Measurements from ENCODE around the gene BLVRA. TPM values are rescaled to one million over a fixed set of nuclear protein-coding genes. Genes with fewer than 3 reads are reported as not detected.
"Not testable (repeated sequence)": the region's sequence is repeated elsewhere in the genome, so short reads cannot be mapped to it uniquely, and the experiment has no call there.

Gene BLVRA
- total RNA-seq, 6 donors from 2014 or later, result 77.5 to 112 (median 105) TPM

DNA sequence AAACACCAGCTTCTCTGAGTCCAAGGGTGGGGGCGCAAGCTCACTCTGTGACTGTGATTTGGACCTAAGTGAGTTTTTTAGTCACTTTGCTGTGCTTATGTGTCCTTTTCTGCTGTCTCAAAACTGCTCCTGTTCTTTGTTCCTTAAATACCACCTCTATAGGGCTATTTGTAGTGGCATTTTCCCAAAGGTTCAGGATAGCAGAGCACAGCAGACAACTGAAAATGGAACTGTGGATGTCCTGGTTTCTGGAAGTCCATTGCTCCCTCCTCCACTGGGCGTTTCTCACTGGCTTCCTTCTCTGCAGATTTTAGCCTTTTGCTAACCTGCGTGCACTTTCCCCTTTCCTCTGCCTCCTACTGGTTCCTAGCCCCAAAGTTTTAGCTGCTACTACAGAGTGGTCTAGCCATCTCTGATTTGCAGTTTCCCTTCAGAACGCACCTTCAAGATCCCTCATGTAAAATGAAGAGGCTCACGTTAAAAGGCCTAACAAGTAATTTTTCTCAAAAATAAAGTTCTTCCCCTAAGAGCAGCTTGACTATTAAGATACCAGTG is 25.6 kb downstream of the BLVRA start:
- no peak for TF ChIP-seq EP300 (IDR thresholded peaks at IDR 0.05)
- no peak for TF ChIP-seq CTCF (IDR thresholded peaks at IDR 0.05)
- no peak for TF ChIP-seq POLR2A (IDR thresholded peaks at IDR 0.05)
- TF ChIP-seq POLR2AphosphoS5 (IDR thresholded peaks at IDR 0.05), result no peak
- no peaks in the 10 kb centered on the region for H3K9me3 ChIP-seq
- peaks cover 3 to 15% (median 10%) of the 10 kb centered on the region in 4 donors for H3K4me1 ChIP-seq
- WGBS, 2 donors, result 90 to 92% methylated on average over 5 of the region's 5 CpGs
- no peaks in the 10 kb centered on the region for H3K27me3 ChIP-seq
- ATAC-seq (ENCODE audit: low FRiP score in 2 of 2), result no peak
- no peak for DNase-seq
- no peak overlapping the region for H3K27ac ChIP-seq
- H3K4me3 ChIP-seq, result no peak overlapping the region
- peaks cover 2 to 26% (median 15%) of the 10 kb centered on the region in 4 donors for H3K36me3 ChIP-seq

DNA sequence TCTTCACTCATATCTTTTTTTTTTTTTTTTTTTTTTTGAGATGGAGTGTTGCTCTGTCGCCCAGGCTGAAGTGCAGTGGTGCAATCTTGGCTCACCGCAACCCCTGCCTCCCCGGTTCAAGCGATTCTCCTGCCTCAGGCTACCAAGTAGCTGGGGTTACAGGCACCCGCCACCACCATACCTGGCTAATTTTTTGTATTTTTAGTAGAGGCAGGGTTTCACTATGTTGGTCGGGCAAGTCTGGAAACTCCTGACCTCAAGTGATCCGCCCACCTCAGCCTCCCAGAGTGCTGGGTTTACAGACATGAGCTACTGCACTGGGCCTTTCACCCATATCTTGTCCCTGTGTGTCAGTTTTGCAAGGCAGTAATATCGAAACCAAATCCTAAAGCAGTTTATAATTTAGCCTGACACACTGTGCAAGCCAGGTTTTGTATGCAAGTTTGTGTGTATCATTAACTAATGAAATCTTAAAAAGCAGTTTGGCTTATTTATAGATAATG is 26.2 kb downstream of the BLVRA start:
- peaks cover 2 to 30% (median 17%) of the 10 kb centered on the region in 4 donors for H3K36me3 ChIP-seq
- not testable (repeated sequence) for H3K27ac ChIP-seq, H3K27me3 ChIP-seq, DNase-seq, H3K4me1 ChIP-seq, H3K4me3 ChIP-seq, H3K9me3 ChIP-seq
- ATAC-seq (ENCODE audit: low FRiP score in 2 of 2), result peak in 1 of 2 donors; percentile 45
- WGBS, 2 donors, result 76 to 91% methylated on average over 8 of the region's 8 CpGs

GRCh38 chr7:43785420-43785819 is 26.9 kb downstream of the BLVRA start:
- peaks cover 3 to 7% (median 6%) of the 10 kb centered on the region in 4 donors for H3K4me1 ChIP-seq
- no peaks in the 10 kb centered on the region for H3K9me3 ChIP-seq
- TF ChIP-seq POLR2A (IDR thresholded peaks at IDR 0.05) (no peak), EP300 (IDR thresholded peaks at IDR 0.05) (no peak), POLR2AphosphoS5 (IDR thresholded peaks at IDR 0.05) (no peak), CTCF (IDR thresholded peaks at IDR 0.05) (no peak)
- peak in 1 of 2 donors; percentile 87 for ATAC-seq (ENCODE audit: low FRiP score in 2 of 2)
- DNase-seq, result peak in 1 of 2 donors; percentile 43
- peaks cover 4 to 28% (median 20%) of the 10 kb centered on the region in 4 donors for H3K36me3 ChIP-seq
- no peaks in the 10 kb centered on the region for H3K27me3 ChIP-seq
- 79 to 89% methylated on average over 2 of the region's 2 CpGs for WGBS, 2 donors
- no peak overlapping the region for H3K27ac ChIP-seq
- no peak overlapping the region for H3K4me3 ChIP-seq

DNA sequence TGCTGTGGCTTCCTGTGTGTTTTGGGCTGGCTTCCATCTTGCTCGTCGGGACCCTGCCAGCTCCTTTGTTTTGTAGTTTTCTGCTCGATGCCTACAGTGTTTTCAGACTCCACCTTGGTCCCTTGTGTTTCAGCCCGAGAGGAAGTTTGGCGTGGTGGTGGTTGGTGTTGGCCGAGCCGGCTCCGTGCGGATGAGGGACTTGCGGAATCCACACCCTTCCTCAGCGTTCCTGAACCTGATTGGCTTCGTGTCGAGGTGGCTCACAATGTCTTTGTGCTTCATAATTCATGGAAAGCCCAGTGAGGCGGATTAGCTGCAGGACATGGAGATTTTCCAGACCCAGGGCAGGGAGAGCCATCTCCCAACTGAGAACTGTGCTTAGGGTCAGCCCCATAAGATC is 29.3 kb downstream of the BLVRA start:
- DNase-seq (peak in 1 of 2 donors; percentile 33), ATAC-seq (ENCODE audit: low FRiP score in 2 of 2) (no peak)
- TF ChIP-seq EP300 (IDR thresholded peaks at IDR 0.05) (no peak), POLR2AphosphoS5 (IDR thresholded peaks at IDR 0.05) (no peak), POLR2A (IDR thresholded peaks at IDR 0.05) (no peak), CTCF (IDR thresholded peaks at IDR 0.05) (no peak)
- no peaks in the 10 kb centered on the region for H3K27me3 ChIP-seq
- H3K36me3 ChIP-seq, result peaks cover 5 to 49% (median 34%) of the 10 kb centered on the region in 4 donors
- WGBS, 2 donors, result 89 to 90% methylated on average over 14 of the region's 14 CpGs
- no peaks in the 10 kb centered on the region for H3K9me3 ChIP-seq
- H3K27ac ChIP-seq, result no peak overlapping the region
- no peak overlapping the region for H3K4me3 ChIP-seq
- H3K4me1 ChIP-seq, result no peaks in the 10 kb centered on the region

- no peak overlapping the region for H3K27ac ChIP-seq
- DNase-seq (no peak), ATAC-seq (ENCODE audit: low FRiP score in 2 of 2) (no peak)
- TF ChIP-seq POLR2A (IDR thresholded peaks at IDR 0.05), result no peak
- no peak for TF ChIP-seq EP300 (IDR thresholded peaks at IDR 0.05)
- TF ChIP-seq POLR2AphosphoS5 (IDR thresholded peaks at IDR 0.05), result no peak
- no peak for TF ChIP-seq CTCF (IDR thresholded peaks at IDR 0.05)
- no peaks in the 10 kb centered on the region for H3K9me3 ChIP-seq
- H3K4me1 ChIP-seq, result no peaks in the 10 kb centered on the region
- WGBS, 2 donors, result 93 to 98% methylated on average over 4 to 5 of the region's 5 CpGs
- H3K36me3 ChIP-seq, result peaks cover 5 to 68% (median 38%) of the 10 kb centered on the region in 4 donors
- H3K4me3 ChIP-seq, result no peak overlapping the region
- H3K27me3 ChIP-seq, result no peaks in the 10 kb centered on the region
Observed at GRCh38 chr7:43790006-43790405, 31.5 kb downstream of the BLVRA start.

Data from upper lobe of left lung (tissue), 6 donors.